Ammon's horn (tissue), 1 donor: ENCODE data around the gene LHFPL6.

Source experiments
- DNase-seq: peaks from one replicate; pipeline ENCODE4 v3.0.0-alpha.2; 2016; ENCODE audit warnings: low spot score

The LHFPL6 gene

GRCh38 chr13:39602614-39603366 lies at the start of gene LHFPL6:
Gene LHFPL6 (minus strand): TSS chr13:39603193.
- DNase-seq: peak; percentile 84

- no peak for DNase-seq
Observed at GRCh38 chr13:39646122-39646521, 43.1 kb upstream of the LHFPL6 start.

- no peak for DNase-seq
Observed at GRCh38 chr13:39641645-39642044, 38.7 kb upstream of the LHFPL6 start.

GRCh38 chr13:39637890-39638289 lies 34.9 kb upstream of the LHFPL6 start:
- no peak for DNase-seq

GRCh38 chr13:39635564-39635963 lies 32.6 kb upstream of the LHFPL6 start:
- no peak for DNase-seq

- no peak for DNase-seq
Observed at GRCh38 chr13:39632994-39633393, 30.0 kb upstream of the LHFPL6 start.

GRCh38 chr13:39631307-39631706 lies 28.3 kb upstream of the LHFPL6 start:
- DNase-seq: no peak

GRCh38 chr13:39623466-39623865 lies 20.5 kb upstream of the LHFPL6 start:
- no peak for DNase-seq

- no peak for DNase-seq
Observed at GRCh38 chr13:39618561-39618960, 15.6 kb upstream of the LHFPL6 start.

GRCh38 chr13:39616087-39616694 lies 13.2 kb upstream of the LHFPL6 start:
- peak; percentile 89 for DNase-seq

GRCh38 chr13:39612023-39612637 lies 9.1 kb upstream of the LHFPL6 start:
- peak; percentile 81 for DNase-seq

- DNase-seq: no peak
Observed at GRCh38 chr13:39607876-39608275, 4.9 kb upstream of the LHFPL6 start.

- DNase-seq: no peak
Observed at GRCh38 chr13:39605677-39606320, 2.8 kb upstream of the LHFPL6 start.

- DNase-seq: no peak
Observed at GRCh38 chr13:39604756-39605155, 1.8 kb upstream of the LHFPL6 start.

- peak; percentile 34 for DNase-seq
Observed at GRCh38 chr13:39603424-39603947, 493 bp upstream of the LHFPL6 start.

- no peak for DNase-seq
Observed at GRCh38 chr13:39602277-39602613, 748 bp downstream of the LHFPL6 start.

GRCh38 chr13:39601636-39602035 lies 1.4 kb downstream of the LHFPL6 start:
- DNase-seq: no peak

GRCh38 chr13:39600766-39601165 lies 2.2 kb downstream of the LHFPL6 start:
- peak; percentile 53 for DNase-seq

- DNase-seq: no peak
Observed at GRCh38 chr13:39599842-39600241, 3.2 kb downstream of the LHFPL6 start.

GRCh38 chr13:39599012-39599411 lies 4.0 kb downstream of the LHFPL6 start:
- DNase-seq: no peak

GRCh38 chr13:39597838-39598237 lies 5.2 kb downstream of the LHFPL6 start:
- no peak for DNase-seq

- no peak for DNase-seq
Observed at GRCh38 chr13:39596685-39597084, 6.3 kb downstream of the LHFPL6 start.

GRCh38 chr13:39596176-39596575 lies 6.8 kb downstream of the LHFPL6 start:
- no peak for DNase-seq
